ENCODE results near the gene SLC17A3.

Gene SLC17A3

DNA sequence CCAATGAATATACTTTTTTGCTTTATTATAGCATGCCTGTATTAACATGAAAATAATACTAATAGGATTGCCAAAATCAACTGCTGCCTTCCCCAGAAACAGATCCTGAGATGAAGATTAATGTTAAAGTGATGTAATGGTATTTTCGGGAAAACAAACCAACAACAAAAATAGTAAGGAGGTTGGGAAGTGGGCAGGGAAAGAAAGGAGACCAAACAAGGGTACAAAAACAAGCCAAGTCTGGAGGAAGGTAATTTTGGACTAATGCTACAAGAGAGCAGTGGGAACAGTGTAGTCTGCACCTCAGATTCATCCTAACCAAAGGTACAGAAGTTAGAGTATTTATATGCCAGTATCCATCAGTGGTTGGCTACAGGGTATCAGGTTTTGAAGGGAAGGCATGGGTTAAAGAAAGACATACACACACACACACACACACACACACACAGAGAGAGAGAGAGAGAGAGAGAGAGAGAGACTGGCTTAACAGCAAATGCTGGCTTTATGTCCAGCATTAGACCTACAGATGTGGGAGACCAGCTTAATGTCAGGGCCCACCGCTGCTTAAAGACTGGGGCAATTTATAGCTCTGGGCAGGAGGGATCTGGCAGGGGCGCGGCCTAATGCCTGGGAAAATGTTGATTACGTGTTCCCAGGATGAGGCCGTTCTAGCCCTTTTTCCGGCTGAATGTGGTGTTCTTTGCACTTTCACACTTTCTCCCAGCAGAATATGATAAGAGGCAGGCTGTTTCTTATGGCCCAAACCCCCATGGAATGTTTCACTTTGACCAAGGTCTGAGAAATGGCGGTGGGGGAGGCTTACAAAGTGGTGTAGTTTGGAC is 38.4 kb downstream of the SLC17A3 start:
- no peak for DNase-seq (ENCODE audit: low read depth)

GRCh38 chr6:25834950-25835349 is 39.1 kb downstream of the SLC17A3 start:
- no peak for DNase-seq (ENCODE audit: low read depth)

- no peak for DNase-seq (ENCODE audit: low read depth)
Measured at GRCh38 chr6:25833136-25833535, 40.9 kb downstream of the SLC17A3 start.

GRCh38 chr6:25832670-25833069 is 41.4 kb downstream of the SLC17A3 start:
- DNase-seq (ENCODE audit: low read depth), result no peak

- DNase-seq (ENCODE audit: low read depth), result no peak
Measured at GRCh38 chr6:25832307-25832662, 41.8 kb downstream of the SLC17A3 start.

- DNase-seq (ENCODE audit: low read depth), result no peak
Measured at GRCh38 chr6:25831532-25832306, 42.3 kb downstream of the SLC17A3 start, which contains the start of gene SLC17A1. SLC17A1 (minus strand) TSS chr6:25832052; CDS start chr6:25830557, 1,495 bp downstream.

- no peak for DNase-seq (ENCODE audit: low read depth)
Measured at GRCh38 chr6:25830458-25830857, 43.6 kb downstream of the SLC17A3 start.

DNA sequence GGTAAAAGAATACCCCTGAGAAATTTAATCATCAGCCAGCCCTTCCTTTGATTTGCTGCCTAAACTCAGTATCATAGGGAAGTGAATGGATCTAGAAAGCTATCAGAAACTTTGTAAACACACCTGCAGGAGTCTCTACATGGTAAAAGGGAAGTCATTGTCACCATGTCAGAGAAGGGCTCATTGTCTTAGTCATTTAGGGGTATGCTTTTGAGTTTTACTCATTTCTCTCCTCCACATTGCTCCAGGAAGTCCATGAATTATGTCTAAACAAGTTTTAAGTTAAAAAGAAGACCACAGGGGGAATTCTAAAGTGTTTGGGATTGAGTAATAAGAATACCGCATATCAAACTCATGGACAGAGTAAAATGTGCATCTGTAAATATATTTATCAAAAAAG is 44.7 kb downstream of the SLC17A3 start:
- no peak for DNase-seq (ENCODE audit: low read depth)

DNA sequence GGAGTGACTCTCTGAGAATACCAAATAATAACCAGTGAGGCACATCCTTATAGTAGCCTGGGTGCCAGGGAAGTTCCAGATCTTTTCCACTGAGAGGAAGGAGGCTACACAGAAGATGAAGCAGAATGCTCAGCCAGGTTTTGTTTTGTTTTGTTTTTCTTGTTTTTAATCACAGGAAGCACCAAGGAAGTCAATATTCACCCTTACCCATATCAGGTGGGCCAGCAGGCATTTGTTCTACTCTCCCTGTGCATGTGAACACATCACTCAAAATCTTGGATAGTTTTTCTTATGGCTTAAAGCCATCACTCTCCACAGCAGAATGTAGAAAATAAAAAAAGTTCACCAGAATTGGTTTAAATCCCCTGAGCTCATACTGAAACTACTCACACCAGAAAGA is 52.7 kb downstream of the SLC17A3 start:
- no peak for DNase-seq (ENCODE audit: low read depth)

DNA sequence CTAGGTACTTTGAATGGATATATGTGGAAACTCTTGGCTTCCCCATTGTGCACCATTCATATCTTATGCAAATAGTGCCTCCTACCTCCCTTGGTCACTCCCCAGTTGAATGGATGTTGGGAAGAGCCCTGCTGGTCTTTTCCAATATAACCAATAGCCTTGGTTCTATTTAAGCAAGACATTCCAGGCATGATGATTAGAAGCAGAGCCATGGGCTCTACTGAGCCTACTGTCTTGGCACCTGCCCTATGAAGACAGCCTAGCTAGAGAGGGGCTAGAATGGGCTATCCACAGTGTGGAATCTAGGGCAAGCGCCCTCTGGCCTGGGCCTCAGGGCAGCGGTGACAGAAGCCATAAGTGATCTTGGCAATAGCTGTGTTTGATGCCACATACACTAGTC is 57.8 kb downstream of the SLC17A3 start:
- no peak for DNase-seq (ENCODE audit: low read depth)

- DNase-seq (ENCODE audit: low read depth), result no peak
Measured at GRCh38 chr6:25815194-25815593, 58.8 kb downstream of the SLC17A3 start.

GRCh38 chr6:25804804-25805203 is 69.2 kb downstream of the SLC17A3 start:
- no peak for DNase-seq (ENCODE audit: low read depth)

DNA sequence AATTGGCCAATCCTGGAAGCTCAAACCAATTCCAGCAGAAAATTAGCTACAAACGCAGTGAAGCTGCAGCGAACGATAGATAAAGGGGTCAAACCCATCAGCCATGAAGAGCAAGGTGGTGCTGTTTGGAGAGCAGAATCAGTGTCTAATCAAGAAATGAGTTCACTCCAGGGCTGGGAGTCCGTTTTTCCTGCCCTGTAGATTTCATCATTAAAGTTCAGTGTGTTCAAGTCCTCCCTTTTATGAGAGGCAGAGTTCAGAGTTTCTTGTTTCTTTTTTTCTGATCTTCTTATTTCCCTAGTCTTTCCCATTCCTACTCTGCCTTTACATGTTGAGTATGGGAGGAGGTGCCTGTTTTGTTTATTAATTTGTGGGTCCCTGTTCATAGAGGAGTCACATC is 72.6 kb downstream of the SLC17A3 start:
- no peak for DNase-seq (ENCODE audit: low read depth)
